NCI-H2029 treated with DMSO at 0.1 percent for 48 hours (cell line): ENCODE data around the gene ANKRD16.
"Not testable (repeated sequence)": the region's sequence is repeated elsewhere in the genome, so short reads cannot be mapped to it uniquely, and the experiment has no call there.

Source experiments
- DNase-seq: peaks from one replicate; lab custom pipeline; 2025; lab: John Stamatoyannopoulos, UW

ANKRD16 gene

GRCh38 chr10:5889624-5890451, at the start of gene ANKRD16, which contains the start of gene FBH1:
Gene ANKRD16, minus strand, starts transcription at chr10:5889893. Its CDS starts 539 bp downstream, at chr10:5889354.
Gene FBH1, plus strand, starts transcription at chr10:5890243. Its CDS starts 103 bp downstream, at chr10:5890346.
- DNase-seq, result peak; percentile 59

- no peak for DNase-seq
Measured at GRCh38 chr10:5938291-5938690, 48.6 kb upstream of the ANKRD16 start.

- no peak for DNase-seq
Measured at GRCh38 chr10:5937016-5937415, 47.3 kb upstream of the ANKRD16 start.

- no peak for DNase-seq
Measured at GRCh38 chr10:5935628-5936027, 45.9 kb upstream of the ANKRD16 start.

DNA sequence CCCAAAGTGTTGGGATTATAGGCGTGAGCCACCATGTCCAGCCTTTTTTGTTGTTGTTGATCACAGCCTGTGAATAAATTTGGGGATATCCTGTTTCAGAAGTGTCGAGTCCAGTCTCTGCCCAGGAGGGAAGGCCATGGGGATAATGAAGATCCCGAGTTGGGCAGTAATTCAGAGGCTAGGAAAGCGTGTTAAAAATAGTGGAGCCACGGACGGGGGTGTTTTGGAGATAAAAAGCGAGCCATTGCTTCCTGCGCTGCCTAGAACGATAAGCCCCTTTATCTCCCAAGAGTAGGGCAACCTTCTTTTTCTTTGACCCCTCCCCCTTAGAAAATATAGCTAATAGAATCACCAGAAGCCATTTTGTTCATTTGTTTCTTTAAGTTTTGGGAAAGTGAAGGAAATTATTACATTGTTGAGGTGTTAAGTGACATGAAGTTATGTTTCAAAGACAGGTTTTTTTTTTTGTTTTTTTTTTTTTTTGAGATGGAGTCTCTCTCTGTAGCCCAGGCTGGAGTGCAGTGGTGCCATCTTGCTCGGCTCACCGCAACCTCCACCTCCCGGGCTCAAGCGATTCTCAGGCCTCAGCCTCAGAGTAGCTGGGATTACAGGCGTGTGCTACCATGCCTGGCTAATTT, 44.3 kb upstream of the ANKRD16 start:
- DNase-seq, result no peak

- DNase-seq, result no peak
Measured at GRCh38 chr10:5932345-5932744, 42.7 kb upstream of the ANKRD16 start.

- no peak for DNase-seq
Measured at GRCh38 chr10:5930272-5930671, 40.6 kb upstream of the ANKRD16 start.

DNA sequence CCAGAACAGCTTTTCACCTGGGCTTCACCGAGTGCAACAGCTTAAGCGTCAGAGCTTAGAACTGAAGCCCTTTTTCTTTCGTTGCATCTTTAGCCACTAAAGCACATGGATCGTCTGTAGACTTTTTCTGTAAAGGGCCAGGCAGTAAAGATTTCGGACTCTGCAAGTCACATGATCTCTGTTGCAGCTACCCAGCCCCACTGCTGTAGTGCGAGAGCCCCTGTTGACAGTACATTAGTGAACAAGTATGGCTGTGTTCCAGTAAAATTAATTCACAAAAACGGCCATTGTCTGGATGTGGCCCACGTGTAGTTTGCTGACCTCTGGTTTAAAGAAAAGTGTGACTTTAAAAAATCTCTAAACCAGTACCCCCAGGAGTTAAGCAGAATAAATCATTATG, 39.7 kb upstream of the ANKRD16 start:
- DNase-seq, result no peak

GRCh38 chr10:5927306-5927705, 37.6 kb upstream of the ANKRD16 start:
- no peak for DNase-seq

DNA sequence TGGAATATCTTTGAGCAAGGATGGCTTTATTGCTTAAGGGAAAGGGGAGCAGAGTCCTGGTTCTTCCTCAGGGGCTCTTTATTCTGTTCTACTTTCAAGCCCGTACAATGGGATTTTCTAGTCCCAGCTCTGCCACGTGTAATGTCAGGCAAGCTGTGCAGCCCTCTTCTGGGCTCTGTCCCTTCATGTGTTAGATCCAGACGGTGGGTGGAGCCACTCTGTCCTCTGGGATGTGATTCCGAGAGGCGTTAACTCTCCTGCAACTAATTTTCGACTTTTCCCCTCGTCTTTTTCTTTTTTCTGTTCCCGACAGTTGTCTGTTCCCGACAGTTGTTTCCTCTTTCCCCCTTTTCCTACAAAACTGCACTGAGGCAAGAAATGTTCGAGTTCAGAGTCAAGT, 35.2 kb upstream of the ANKRD16 start:
- no peak for DNase-seq

- no peak for DNase-seq
Measured at GRCh38 chr10:5921746-5922145, 32.1 kb upstream of the ANKRD16 start.

DNA sequence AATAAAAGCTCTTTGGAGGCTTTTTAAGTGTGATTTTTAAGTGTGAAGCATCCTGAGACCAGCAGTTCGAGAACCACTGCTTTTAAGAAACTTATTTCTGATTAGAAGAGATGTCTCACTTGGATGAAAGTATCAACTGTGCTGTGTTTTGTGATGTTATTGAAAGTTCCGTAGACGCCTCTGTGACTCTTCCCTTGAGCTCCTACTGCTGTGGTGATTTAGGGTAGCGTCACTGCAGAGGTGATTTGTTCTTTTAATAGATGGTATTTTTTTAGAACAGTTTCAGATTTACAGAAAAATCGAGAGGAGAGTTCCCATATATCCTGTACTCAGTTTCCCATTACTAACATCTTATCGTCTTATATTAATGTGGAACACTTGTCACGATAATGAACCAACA, 29.9 kb upstream of the ANKRD16 start:
- DNase-seq, result no peak

DNA sequence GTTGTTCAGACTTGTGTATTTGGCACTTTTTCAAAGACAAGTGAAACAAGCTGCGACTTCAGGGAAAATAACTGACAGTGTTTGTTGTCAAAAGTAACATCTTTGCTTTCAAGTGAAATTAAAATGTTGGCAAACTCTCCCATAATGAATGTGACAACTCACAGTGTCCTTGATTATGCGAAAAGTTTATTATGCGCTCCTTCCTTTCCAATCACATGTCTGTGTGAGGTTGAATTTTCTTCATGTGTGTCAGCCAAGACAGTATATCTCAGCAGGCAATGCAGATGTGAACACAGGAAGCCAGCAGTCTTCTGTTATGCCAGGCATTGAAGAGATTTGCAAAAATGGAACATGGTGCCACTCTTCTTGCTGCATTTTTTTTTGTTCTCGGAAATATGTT, 29.1 kb upstream of the ANKRD16 start:
- no peak for DNase-seq

- DNase-seq, result no peak
Measured at GRCh38 chr10:5917305-5917704, 27.6 kb upstream of the ANKRD16 start.

- DNase-seq, result no peak
Measured at GRCh38 chr10:5915451-5915850, 25.8 kb upstream of the ANKRD16 start.

GRCh38 chr10:5913736-5914135, 24.0 kb upstream of the ANKRD16 start:
- no peak for DNase-seq

DNA sequence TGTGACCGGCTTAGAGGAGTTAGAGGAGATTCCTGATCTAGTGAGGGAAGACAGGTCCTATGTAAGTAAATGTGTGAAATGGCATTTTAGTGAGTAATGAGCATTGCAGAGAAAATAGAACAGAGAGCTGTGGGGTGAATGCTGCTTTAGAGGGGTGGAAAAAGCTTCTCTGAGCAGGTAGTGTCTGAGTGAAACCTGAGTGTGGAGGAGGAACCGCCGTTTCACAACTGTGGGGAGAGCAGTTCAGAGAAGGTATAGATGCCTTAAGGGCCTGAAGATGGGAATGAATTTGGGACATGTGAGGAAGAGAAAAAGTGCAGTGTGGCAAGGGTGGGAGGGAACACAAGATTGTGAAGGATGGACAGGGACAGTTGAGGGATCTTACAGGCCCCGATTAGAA, 22.0 kb upstream of the ANKRD16 start:
- DNase-seq, result no peak

DNA sequence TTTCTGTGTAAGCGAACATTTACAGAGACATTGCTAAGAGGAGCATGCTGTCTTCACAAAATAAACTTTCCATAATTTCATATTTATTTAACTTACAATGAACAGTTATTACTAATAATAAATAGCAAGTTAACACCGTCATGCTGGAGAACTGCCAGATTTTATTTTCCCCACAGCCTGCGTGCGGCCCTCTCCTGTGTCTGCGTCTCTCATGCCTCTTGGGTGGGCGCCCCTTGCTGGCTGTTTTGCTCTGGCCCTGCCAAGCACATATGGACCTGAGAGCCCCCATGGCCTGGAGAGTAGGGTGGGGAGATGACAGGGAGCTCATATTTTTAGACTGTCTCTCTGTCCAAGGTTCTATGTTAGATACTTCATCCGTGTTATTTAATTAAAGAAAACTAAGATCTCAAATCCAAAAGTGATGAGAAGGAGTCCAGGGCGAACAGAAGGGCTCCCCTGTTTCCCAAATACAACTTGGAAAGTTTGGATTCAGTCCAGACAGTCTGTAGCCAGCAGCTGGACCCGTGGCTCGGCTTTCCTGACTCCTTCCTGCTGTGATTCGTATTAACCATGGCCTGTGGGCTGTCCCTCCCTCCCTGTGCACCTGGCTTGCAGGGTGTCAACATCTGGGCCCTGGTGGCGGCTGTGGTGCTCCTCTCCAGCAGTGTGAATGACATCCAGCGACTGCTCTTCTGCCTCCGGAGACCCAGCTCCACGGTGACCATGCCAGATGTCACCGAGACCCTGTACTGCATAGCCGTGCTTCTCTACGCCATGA, 20.8 kb upstream of the ANKRD16 start:
- no peak for DNase-seq

GRCh38 chr10:5908676-5909075, 19.0 kb upstream of the ANKRD16 start:
- DNase-seq, result not testable (repeated sequence)

DNA sequence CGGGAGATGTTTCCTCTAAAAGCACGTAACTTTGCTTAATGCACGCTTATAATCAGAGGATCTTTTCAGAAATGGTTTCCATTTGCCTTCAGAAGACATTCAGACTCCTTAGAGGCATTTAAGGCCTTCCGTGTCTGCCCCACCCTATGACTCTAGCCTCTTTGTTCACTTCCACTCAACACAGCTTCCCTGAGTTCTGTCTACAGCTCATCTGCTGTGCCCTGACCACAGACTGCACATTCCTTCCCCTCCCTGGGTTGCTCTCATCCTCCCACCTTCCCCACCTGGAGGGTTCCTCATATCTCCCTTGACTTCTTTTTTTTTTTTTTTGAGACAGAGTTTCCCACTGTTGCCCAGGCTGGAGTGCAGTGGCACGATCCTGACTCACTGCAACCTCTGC, 17.0 kb upstream of the ANKRD16 start:
- no peak for DNase-seq

DNA sequence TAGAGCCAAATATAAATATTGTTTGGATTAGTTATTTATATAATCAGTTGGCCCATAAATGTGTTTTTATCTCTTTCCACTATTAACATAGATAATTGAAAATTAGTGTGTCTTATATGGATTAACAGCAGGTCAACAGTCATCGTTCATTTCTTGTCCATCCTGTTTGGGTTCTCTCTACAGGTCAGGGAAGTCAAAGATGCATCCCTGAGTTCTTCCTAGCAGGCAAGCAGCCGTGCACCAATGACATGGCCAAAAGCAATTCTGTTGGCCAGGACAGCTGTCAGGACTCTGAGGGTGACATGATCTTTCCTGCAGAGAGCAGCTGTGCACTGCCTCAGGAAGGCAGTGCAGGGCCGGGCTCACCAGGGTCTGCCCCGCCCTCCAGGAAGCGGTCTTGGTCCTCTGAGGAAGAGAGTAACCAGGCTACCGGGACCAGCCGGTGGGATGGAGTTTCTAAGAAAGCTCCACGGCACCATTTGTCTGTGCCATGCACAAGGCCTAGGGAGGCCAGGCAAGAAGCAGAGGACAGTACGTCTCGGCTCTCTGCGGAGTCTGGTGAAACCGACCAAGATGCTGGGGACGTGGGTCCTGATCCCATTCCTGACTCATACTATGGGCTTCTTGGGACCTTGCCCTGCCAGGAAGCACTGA, 16.3 kb upstream of the ANKRD16 start:
- DNase-seq, result no peak

DNA sequence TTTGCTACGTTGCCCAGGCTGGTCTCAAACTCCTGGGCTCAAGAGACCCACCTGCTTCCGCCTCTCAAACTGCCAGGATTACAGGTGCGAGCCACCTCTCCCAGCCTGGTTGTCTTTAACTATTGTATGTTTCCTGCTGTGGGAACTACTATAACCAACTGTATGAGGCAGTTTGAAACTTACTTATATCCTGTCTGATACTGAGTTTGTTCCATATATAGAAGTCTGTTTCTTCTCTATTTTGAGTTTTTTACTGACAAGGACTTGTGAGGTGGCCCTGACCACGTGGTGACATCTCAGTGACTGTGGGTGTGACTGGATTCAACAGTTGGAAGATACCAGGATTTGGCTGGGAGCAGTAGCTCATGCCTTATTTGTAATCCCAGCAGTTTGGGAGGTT, 14.5 kb upstream of the ANKRD16 start:
- DNase-seq, result no peak
